ENCODE results near the gene DENND5A.

DNA sequence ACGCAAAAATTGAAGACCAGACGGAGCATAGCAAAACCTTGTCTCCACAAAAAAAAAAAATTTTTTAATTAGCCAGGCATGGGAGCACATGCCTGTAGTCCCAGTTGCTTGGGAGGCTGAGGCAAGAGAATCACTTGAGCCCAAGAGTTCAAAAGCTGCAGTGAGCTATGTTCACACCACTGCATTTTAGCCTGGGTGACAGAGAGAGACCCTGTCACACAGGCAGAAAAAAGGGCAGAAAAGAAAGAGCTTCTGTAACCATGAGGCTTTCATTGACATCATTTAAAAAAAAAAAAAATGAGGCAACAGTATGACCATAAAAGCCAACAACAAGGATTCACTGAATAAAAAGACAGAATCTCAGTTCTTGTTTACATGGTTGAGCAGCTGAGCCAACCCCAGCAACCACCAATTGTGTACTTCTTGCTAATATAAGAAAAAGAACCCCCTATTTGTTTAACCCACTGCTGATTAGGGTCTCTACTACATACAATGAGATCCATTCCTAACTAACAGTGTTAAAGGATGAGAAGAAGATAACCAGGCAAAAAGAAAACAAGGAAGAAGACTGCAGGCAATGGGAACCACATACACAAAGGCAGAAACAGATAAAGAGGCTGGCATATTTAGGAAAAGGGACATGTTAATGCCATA is 87.6 kb downstream of the DENND5A start:
- TF ChIP-seq POLR2A (IDR thresholded peaks at IDR 0.05; ENCODE audit: low read depth) (no peak), POLR2AphosphoS5 (IDR thresholded peaks at IDR 0.05) (no peak), EP300 (IDR thresholded peaks at IDR 0.05) (no peak)
- TF ChIP-seq, protein P1, sequence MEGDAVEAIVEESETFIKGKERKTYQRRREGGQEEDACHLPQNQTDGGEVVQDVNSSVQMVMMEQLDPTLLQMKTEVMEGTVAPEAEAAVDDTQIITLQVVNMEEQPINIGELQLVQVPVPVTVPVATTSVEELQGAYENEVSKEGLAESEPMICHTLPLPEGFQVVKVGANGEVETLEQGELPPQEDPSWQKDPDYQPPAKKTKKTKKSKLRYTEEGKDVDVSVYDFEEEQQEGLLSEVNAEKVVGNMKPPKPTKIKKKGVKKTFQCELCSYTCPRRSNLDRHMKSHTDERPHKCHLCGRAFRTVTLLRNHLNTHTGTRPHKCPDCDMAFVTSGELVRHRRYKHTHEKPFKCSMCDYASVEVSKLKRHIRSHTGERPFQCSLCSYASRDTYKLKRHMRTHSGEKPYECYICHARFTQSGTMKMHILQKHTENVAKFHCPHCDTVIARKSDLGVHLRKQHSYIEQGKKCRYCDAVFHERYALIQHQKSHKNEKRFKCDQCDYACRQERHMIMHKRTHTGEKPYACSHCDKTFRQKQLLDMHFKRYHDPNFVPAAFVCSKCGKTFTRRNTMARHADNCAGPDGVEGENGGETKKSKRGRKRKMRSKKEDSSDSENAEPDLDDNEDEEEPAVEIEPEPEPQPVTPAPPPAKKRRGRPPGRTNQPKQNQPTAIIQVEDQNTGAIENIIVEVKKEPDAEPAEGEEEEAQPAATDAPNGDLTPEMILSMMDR (IDR thresholded peaks at IDR 0.05): no peak

All from esophagus muscularis mucosa (tissue), 4 donors.